Rectal smooth muscle tissue (tissue), 1 donor: Measurements from ENCODE around the gene MAP4K3.

Experiments
- H3K27ac ChIP-seq: one replicate; pipeline ENCODE4 v1.7.0; 2013; ENCODE audit warnings: low read depth, low read length, inconsistent platforms
- H3K27me3 ChIP-seq: one replicate; pipeline ENCODE4 v1.7.0; 2013; ENCODE audit warnings: low read length; ENCODE audit not compliant: control insufficient read depth, insufficient read depth
- H3K36me3 ChIP-seq: one replicate; pipeline ENCODE4 v1.7.0; 2013; ENCODE audit warnings: low read length; ENCODE audit not compliant: control insufficient read depth, insufficient read depth
- H3K4me1 ChIP-seq: one replicate; pipeline ENCODE4 v1.7.0; 2013; ENCODE audit warnings: low read length; ENCODE audit not compliant: control insufficient read depth, insufficient read depth
- H3K4me3 ChIP-seq: one replicate; pipeline ENCODE4 v1.7.0; 2013; ENCODE audit warnings: low read length
- H3K9ac ChIP-seq: one replicate; pipeline ENCODE4 v1.7.0; 2013; ENCODE audit warnings: low read length

Gene MAP4K3

DNA sequence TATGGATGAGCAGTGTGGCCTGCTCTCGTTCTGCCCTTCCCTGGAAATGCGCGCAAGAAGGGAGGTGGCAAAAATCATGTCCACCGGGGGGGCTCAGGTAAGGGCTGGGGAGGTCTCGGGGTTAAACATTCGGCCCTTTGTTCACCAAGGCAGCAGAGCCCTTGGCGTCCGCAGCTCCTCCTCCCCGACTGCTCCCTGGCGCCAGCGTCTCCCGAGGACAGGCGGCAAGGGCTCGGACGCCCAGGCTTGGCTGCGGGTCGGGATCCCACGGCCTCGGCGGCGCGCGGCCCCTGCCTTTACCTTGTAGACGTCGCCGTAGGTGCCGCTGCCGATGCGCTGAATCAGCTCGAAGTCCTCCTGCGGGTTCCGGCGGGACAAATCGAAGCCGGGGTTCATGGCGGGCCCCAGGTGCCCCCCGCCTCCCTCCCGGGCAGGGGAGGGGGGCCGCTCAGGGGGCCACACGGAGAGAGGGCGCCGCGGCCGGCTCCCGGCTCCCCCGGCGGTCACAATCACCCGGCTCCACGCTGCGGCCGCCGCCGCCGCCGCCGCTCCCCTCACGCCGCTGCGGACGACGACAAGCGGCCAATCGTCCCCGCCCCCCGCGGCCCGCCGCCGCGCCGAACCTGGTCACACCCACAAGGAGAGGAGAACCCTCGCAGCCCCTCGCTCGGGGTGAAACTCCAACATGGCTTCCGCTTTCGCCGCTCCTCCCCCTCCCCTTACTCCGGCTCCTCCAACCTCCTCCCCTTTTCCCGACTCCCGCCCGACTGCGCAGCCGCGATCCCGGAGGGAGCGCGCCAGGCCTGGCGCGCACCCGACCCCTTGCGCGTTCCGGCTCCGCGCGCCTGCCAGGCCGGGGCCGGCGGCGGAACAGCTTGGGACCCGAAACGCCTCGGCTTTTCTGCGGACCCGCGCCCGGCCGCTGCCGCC is at the start of gene MAP4K3:
TSS of gene MAP4K3 (minus strand) at position 694 of the 930 bp plus-strand sequence. CDS start at position 396, 298 bp downstream.
- H3K9ac ChIP-seq = peak within 1 kb of the TSS; percentile 82
- peaks cover 27% of the 10 kb centered on the region for H3K4me1 ChIP-seq
- peak within 1 kb of the TSS; percentile 85 for H3K27ac ChIP-seq
- H3K27me3 ChIP-seq = no peaks in the 10 kb centered on the region
- H3K4me3 ChIP-seq = peak within 1 kb of the TSS; percentile 89
- H3K36me3 ChIP-seq = no peaks in the 10 kb centered on the region

DNA sequence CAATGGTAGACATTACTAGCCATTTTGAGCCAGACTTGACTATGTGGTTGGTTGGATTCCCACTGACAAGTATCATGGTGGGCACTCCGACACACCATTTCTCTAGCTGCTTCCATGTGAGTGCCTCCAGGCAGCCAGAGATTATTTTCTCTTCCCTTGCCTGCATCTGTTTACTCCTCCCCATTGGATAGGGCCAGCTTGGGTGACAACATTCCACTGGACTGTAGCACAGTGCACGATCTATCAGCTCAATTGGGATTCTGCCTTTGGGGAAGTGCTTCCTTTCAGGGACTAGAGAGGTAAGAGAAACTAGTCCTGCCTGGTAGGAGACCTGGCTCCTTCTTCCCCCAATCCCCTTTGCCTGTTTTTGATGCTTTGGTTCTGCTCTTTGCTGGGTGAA is 49.0 kb upstream of the MAP4K3 start:
- Histone ChIP-seq H3K4me3 (no peak overlapping the region), H3K36me3 (no peaks in the 10 kb centered on the region), H3K27me3 (no peaks in the 10 kb centered on the region), H3K27ac (no peak overlapping the region), H3K9ac (no peak overlapping the region), H3K4me1 (no peaks in the 10 kb centered on the region)

DNA sequence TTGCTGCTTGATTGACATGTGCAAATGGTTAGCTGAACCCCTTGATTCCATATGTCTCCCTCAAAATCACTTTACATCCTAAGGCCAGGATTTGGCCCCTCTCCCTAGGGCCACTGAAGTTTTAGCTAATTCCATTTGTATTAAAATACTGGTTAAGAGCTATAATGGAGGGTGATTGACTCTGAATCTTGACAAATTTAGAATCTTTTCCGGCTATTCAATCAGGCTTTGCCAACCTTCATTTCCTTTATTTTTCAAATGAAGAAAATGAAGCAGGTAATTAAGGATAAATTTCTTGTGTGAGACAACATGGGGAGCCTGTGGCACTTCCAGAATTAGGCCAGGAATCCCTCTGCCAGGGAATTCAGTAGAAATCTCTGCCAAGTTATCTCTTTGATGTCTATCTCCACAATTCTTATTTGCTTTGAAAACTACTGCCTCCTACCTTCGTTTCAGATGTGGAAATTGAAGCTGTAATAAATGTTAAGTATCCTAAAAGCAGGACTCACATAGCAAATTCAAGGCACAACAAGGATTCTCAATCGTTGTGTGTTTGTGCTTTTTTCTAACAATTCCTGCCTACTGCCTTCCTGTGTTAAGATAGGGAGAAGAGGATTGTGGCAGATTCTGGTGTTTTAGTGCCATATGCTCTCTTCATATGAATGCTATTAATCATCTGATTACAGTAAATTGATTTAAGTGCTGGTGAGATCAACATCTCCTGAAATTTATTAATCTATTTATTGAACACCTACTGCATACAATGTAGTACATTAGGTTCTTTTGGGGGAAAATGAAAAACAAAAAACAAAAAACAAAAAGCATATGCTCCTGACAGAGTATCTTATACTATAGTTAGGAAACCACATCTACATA is 47.8 kb upstream of the MAP4K3 start:
- no peak overlapping the region for H3K9ac ChIP-seq
- no peak overlapping the region for H3K27ac ChIP-seq
- no peak overlapping the region for H3K4me3 ChIP-seq
- no peaks in the 10 kb centered on the region for H3K36me3 ChIP-seq
- no peaks in the 10 kb centered on the region for H3K27me3 ChIP-seq
- no peaks in the 10 kb centered on the region for H3K4me1 ChIP-seq

DNA sequence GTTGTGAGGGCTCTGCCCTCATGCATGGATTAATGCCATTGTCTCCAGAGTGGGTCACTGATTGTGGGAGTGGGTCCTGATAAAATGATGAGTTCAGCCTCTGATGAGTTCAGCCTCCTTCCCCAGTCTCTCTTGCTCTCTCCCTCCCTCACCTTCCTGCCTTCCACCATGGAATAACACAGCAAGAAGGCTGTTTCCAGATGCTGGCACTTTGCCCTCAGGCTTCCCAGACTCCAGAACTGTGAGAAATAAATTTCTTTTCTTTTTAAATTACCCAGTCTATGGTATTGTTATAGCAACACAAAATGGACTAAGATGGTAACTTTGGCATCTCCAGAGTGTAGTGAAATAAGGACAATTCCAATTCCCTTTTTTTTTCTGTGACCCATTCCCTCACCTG is 47.1 kb upstream of the MAP4K3 start:
- no peaks in the 10 kb centered on the region for H3K4me1 ChIP-seq
- H3K9ac ChIP-seq = no peak overlapping the region
- no peaks in the 10 kb centered on the region for H3K36me3 ChIP-seq
- H3K27ac ChIP-seq = no peak overlapping the region
- H3K27me3 ChIP-seq = no peaks in the 10 kb centered on the region
- no peak overlapping the region for H3K4me3 ChIP-seq

DNA sequence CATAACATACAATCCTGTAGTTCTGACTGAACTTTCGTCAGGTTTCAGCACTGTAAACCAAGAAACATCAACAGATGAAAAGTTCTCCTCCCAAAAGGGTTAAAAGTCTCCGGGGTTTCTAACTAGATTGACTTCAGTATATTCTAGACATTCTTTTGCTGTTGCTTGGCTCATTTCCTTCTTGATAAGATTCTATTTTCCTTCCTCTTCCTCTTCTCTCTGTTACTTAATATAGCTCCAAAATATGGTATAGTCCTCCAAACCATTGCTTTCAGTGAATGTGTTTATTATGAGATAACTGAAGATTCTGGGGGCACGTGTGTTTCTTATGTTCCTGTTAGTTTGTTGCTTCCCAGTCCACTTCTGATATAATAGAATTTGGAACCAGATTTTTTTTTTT is 46.4 kb upstream of the MAP4K3 start:
- Histone ChIP-seq H3K4me3 (no peak overlapping the region), H3K27me3 (no peaks in the 10 kb centered on the region), H3K4me1 (no peaks in the 10 kb centered on the region), H3K27ac (no peak overlapping the region), H3K36me3 (no peaks in the 10 kb centered on the region), H3K9ac (no peak overlapping the region)

DNA sequence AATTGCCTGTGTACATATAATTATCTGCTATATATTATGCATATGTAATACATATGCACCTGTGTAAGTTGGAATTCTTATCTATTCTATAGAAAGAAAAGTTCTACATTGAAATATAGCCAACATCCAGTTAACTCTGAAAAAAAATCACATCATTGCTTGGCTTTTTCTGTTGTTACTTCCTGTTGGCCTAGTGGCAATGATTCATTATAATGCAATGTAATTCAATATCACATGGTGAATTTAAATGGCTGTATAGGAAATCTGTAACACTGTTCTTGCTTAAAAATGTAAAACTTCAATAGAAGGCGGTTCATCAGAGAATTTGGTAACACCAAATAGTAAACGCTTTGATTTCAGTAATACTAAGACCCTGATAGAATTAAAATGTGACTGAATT is 44.5 kb upstream of the MAP4K3 start:
- Histone ChIP-seq H3K4me3 (no peak overlapping the region), H3K4me1 (no peaks in the 10 kb centered on the region), H3K27ac (no peak overlapping the region), H3K9ac (no peak overlapping the region), H3K27me3 (no peaks in the 10 kb centered on the region), H3K36me3 (peaks cover 3% of the 10 kb centered on the region)

DNA sequence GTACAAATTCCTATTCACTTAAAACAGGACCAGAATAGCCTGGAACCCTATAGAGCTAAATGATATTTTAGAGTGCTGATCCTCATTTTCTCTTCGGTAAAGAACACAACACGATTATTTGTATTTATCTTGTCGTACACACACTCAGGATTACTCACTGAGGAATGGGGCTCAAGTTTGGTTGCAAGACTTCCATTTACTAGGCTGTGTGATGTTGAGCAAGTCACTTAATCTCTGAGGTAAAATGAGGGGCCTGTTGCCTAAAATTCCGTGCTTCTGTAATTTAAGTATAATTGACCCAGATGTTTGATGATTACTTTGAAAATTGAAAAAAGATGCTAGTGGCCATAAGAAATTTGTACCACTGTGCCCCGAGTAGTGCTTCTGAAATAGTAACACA is 42.6 kb upstream of the MAP4K3 start:
- H3K27ac ChIP-seq = no peak overlapping the region
- H3K27me3 ChIP-seq = no peaks in the 10 kb centered on the region
- H3K9ac ChIP-seq = no peak overlapping the region
- no peak overlapping the region for H3K4me3 ChIP-seq
- peaks cover 5% of the 10 kb centered on the region for H3K36me3 ChIP-seq
- H3K4me1 ChIP-seq = no peaks in the 10 kb centered on the region

DNA sequence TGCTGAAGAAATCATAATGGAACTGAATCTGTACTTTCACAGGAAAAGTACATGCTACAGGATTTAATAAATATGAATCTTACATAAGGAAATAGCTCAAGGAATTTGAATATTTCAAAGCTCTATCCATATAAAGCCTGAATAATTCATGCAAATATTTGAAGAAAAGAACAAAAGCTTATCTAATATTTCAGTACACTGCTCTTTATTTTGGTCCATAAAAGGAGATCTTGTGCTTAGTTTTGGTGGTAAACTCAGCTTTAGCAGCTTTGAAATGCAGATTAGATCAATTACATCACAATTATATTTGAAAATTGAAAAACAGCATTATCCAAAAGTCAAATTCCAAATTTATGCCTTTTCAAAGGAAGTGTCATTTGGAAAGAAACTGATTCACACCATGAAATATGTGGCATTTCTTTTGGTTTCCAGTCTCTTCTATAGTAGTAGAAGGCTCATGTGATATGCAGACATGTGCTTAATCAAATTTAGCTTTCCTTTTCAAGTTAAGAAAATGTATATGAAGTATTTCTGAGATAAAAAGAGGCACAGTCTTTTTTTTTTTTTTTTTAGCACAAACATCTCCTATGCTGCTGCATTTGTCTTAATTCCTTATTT is 42.1 kb upstream of the MAP4K3 start:
- H3K4me3 ChIP-seq = no peak overlapping the region
- no peak overlapping the region for H3K9ac ChIP-seq
- H3K27me3 ChIP-seq = no peaks in the 10 kb centered on the region
- H3K4me1 ChIP-seq = no peaks in the 10 kb centered on the region
- peaks cover 5% of the 10 kb centered on the region for H3K36me3 ChIP-seq
- H3K27ac ChIP-seq = no peak overlapping the region

DNA sequence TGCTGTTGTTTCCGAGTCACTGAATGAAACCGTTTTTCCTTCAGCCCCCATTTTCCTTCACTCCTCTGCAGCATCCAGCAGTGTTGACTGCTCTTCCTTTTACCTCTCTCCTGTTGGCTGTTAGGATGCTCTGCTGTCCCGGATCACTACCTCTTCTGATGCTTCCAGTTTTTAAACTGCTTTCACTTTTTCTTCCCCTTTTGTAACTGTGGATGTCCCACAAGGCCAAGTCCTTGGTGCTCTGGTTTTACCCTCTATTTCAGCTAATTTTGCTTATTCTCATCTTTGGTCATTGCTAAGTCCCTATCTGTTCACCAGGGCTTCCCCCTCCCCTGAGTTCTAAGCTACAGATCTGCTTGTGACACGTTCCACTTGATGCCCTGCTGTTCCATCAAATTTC is 39.4 kb upstream of the MAP4K3 start:
- H3K36me3 ChIP-seq = peaks cover 5% of the 10 kb centered on the region
- no peak overlapping the region for H3K9ac ChIP-seq
- H3K4me3 ChIP-seq = no peak overlapping the region
- no peak overlapping the region for H3K27ac ChIP-seq
- no peaks in the 10 kb centered on the region for H3K4me1 ChIP-seq
- H3K27me3 ChIP-seq = no peaks in the 10 kb centered on the region

DNA sequence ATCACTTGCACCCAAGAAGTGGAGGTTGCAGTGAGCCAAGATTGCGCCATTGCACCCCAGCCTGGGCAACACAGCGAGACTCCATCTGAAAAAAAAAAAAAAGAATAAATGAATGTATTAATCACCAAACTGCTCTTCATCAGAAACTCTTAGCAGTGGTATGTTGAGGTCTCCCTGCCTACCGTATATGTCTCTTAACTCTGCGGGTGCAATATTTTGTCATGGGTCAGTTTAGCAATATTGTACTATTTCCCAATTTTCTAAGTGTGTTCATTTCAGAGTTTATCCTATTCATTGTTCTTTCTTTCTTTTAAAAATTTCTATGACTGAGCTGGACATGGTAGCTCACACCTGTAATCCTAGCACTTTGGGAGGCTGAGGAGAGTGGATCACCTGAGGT is 37.9 kb upstream of the MAP4K3 start:
- Histone ChIP-seq H3K9ac (no peak overlapping the region), H3K4me3 (no peak overlapping the region), H3K36me3 (peaks cover 5% of the 10 kb centered on the region), H3K27me3 (no peaks in the 10 kb centered on the region), H3K4me1 (no peaks in the 10 kb centered on the region), H3K27ac (no peak overlapping the region)

DNA sequence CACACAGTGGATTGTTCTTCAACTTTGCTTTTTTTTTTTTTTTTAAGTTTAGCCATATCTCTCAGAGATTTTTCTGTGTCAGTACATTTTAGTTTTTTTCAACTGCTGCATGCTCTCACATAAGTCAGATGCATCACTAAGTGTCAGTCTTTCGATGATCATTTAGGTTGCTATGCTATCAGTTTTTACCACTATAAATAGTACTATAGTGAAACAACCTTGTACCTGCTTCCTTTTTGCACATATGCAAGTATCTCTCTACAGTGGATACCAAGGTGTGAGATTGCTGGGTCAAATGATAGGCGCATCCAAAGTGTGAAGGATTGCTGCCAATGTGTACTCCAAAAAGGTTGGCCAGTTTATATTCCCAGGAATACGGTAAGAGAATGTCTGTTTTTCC is 33.5 kb upstream of the MAP4K3 start:
- Histone ChIP-seq H3K4me1 (peaks cover 18% of the 10 kb centered on the region), H3K9ac (no peak overlapping the region), H3K36me3 (no peaks in the 10 kb centered on the region), H3K27ac (no peak overlapping the region), H3K4me3 (no peak overlapping the region), H3K27me3 (no peaks in the 10 kb centered on the region)

DNA sequence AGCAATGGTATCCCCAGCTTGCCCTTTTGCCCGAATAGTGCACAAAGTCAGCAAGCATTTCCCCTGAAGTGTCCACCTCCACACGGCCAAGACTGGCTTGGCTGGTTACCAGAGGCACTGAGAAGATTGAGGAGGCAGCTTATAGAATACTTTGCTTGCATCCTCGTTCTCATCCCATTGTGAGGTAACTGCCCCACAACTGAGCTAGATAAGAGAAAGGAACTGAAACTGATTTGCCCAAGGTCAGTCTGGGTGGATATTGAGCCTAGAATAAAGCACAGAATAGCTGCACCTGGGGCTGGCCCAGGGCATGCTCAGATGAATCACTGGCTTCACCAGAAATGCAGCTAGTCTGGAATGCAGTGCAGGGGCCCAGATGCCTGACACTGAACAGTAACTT is 32.7 kb upstream of the MAP4K3 start:
- Histone ChIP-seq H3K4me1 (peaks cover 18% of the 10 kb centered on the region), H3K9ac (no peak overlapping the region), H3K36me3 (no peaks in the 10 kb centered on the region), H3K4me3 (no peak overlapping the region), H3K27me3 (no peaks in the 10 kb centered on the region), H3K27ac (peak overlapping the region; percentile 65)
